Bone marrow (tissue), 2 donors: ENCODE results near the gene LUZP1.

Experiments used
- DNase-seq, 2 donors: peaks; one replicate each; lab custom pipeline; 2025; lab: John Stamatoyannopoulos, UW

Gene LUZP1

GRCh38 chr1:23188434-23188884 is 19.8 kb upstream of the LUZP1 start:
- no peak for DNase-seq

- DNase-seq: no peak
Measured at GRCh38 chr1:23187637-23188036, 19.0 kb upstream of the LUZP1 start.

GRCh38 chr1:23185381-23185780 is 16.7 kb upstream of the LUZP1 start:
- DNase-seq: no peak

- DNase-seq: peak in 1 of 2 donors; percentile 26
Measured at GRCh38 chr1:23184212-23184934, 15.7 kb upstream of the LUZP1 start.

- no peak for DNase-seq
Measured at GRCh38 chr1:23179862-23180261, 11.2 kb upstream of the LUZP1 start.

GRCh38 chr1:23178950-23179349 is 10.3 kb upstream of the LUZP1 start:
- no peak for DNase-seq

- no peak for DNase-seq
Measured at GRCh38 chr1:23178414-23178813, 9.8 kb upstream of the LUZP1 start.

GRCh38 chr1:23177438-23178380 is 9.1 kb upstream of the LUZP1 start:
- peak; percentile 28 to 74 for DNase-seq

- no peak for DNase-seq
Measured at GRCh38 chr1:23177031-23177430, 8.4 kb upstream of the LUZP1 start.

- no peak for DNase-seq
Measured at GRCh38 chr1:23174426-23175110, 5.9 kb upstream of the LUZP1 start.

GRCh38 chr1:23171181-23171755 is 2.6 kb upstream of the LUZP1 start:
- no peak for DNase-seq

- DNase-seq: peak in 1 of 2 donors; percentile 98
Measured at GRCh38 chr1:23169727-23170335, 1.2 kb upstream of the LUZP1 start.

GRCh38 chr1:23169195-23169575 is 529 bp upstream of the LUZP1 start:
- no peak for DNase-seq

GRCh38 chr1:23168079-23168444 is 594 bp downstream of the LUZP1 start:
- peak in 1 of 2 donors; percentile 4 for DNase-seq

- DNase-seq: no peak
Measured at GRCh38 chr1:23167353-23168078, 1.1 kb downstream of the LUZP1 start.

- no peak for DNase-seq
Measured at GRCh38 chr1:23166854-23167253, 1.8 kb downstream of the LUZP1 start.

- DNase-seq: no peak
Measured at GRCh38 chr1:23163395-23163794, 5.3 kb downstream of the LUZP1 start.

GRCh38 chr1:23159963-23160877 is 8.4 kb downstream of the LUZP1 start:
- no peak for DNase-seq

GRCh38 chr1:23156940-23157339 is 11.7 kb downstream of the LUZP1 start:
- DNase-seq: no peak
